ENCODE results near the gene BTF3L4.

DNA sequence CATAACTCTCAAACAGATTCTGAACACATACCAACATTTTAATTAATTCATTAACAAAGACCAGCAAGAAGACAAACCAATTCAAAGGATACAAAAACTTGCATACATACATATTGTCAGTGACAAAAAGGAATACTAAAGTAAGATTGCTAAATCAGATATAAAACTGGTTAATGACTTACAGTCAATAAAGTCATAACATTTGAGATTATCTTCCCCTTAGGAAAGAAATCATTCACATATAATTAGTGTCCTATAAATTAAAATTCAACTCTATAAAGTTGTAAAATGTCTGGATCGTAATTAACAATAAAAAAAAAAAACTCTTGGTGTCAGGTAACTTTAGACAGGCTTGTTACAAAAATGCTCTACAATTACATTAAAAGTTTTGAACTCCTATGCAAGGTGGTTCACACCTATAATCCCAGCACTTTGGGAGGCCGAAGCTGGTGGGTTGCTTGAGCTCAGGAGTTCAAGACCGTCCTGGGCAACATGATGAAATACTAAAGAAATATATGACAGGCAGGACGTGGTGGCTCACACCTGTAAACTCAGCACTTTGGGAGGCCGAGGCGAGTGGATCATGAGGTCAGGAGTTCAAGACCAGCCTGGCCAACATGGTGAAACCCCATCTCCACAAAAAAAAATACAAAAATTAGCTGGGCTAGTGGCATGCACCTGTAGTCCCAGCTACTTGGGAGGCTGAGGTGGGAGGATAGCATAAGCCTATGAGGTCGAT, 47.9 kb upstream of the BTF3L4 start:
- TF ChIP-seq, protein P1, sequence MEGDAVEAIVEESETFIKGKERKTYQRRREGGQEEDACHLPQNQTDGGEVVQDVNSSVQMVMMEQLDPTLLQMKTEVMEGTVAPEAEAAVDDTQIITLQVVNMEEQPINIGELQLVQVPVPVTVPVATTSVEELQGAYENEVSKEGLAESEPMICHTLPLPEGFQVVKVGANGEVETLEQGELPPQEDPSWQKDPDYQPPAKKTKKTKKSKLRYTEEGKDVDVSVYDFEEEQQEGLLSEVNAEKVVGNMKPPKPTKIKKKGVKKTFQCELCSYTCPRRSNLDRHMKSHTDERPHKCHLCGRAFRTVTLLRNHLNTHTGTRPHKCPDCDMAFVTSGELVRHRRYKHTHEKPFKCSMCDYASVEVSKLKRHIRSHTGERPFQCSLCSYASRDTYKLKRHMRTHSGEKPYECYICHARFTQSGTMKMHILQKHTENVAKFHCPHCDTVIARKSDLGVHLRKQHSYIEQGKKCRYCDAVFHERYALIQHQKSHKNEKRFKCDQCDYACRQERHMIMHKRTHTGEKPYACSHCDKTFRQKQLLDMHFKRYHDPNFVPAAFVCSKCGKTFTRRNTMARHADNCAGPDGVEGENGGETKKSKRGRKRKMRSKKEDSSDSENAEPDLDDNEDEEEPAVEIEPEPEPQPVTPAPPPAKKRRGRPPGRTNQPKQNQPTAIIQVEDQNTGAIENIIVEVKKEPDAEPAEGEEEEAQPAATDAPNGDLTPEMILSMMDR (IDR thresholded peaks at IDR 0.05) = no peak
- TF ChIP-seq POLR2AphosphoS5 (IDR thresholded peaks at IDR 0.05) (no peak), POLR2A (IDR thresholded peaks at IDR 0.05) (no peak)

Measured in breast epithelium (tissue), 3 donors.